HG03045 (cell line): ENCODE data around the gene MYCBP2.

Source experiments
- ATAC-seq: cut with Tn5 transposase; IDR thresholded peaks from one replicate; pipeline ENCODE4 v1.9.1; 2021; ENCODE audit warnings: mild to moderate bottlenecking, moderate library complexity; ENCODE audit not compliant: unreplicated experiment

The MYCBP2 gene

GRCh38 chr13:77124423-77124822 is 202.5 kb downstream of the MYCBP2 start:
- no peak for ATAC-seq

- ATAC-seq, result no peak
Measured at GRCh38 chr13:77118134-77118533, 208.8 kb downstream of the MYCBP2 start.

GRCh38 chr13:77114271-77114670 is 212.6 kb downstream of the MYCBP2 start:
- no peak for ATAC-seq

GRCh38 chr13:77113496-77113895 is 213.4 kb downstream of the MYCBP2 start:
- ATAC-seq, result no peak

GRCh38 chr13:77105051-77105450 is 221.8 kb downstream of the MYCBP2 start:
- ATAC-seq, result no peak

- ATAC-seq, result no peak
Measured at GRCh38 chr13:77099415-77099814, 227.5 kb downstream of the MYCBP2 start.

GRCh38 chr13:77095288-77095687 is 231.6 kb downstream of the MYCBP2 start:
- ATAC-seq, result no peak

GRCh38 chr13:77094773-77095172 is 232.1 kb downstream of the MYCBP2 start:
- no peak for ATAC-seq

GRCh38 chr13:77093735-77094134 is 233.2 kb downstream of the MYCBP2 start:
- no peak for ATAC-seq

- no peak for ATAC-seq
Measured at GRCh38 chr13:77084755-77085154, 242.1 kb downstream of the MYCBP2 start.

- no peak for ATAC-seq
Measured at GRCh38 chr13:77079902-77080413, 246.9 kb downstream of the MYCBP2 start.

GRCh38 chr13:77067519-77067918 is 259.4 kb downstream of the MYCBP2 start:
- no peak for ATAC-seq

- no peak for ATAC-seq
Measured at GRCh38 chr13:77065461-77066147, 261.3 kb downstream of the MYCBP2 start.

- no peak for ATAC-seq
Measured at GRCh38 chr13:77062097-77062496, 264.8 kb downstream of the MYCBP2 start.

GRCh38 chr13:77061362-77061761 is 265.5 kb downstream of the MYCBP2 start:
- no peak for ATAC-seq

GRCh38 chr13:77056886-77057285 is 270.0 kb downstream of the MYCBP2 start:
- no peak for ATAC-seq

GRCh38 chr13:77056382-77056781 is 270.5 kb downstream of the MYCBP2 start:
- ATAC-seq, result no peak

GRCh38 chr13:77055158-77055557 is 271.7 kb downstream of the MYCBP2 start:
- no peak for ATAC-seq

GRCh38 chr13:77053192-77053591 is 273.7 kb downstream of the MYCBP2 start:
- ATAC-seq, result no peak

- ATAC-seq, result no peak
Measured at GRCh38 chr13:77048681-77049080, 278.2 kb downstream of the MYCBP2 start.

- ATAC-seq, result no peak
Measured at GRCh38 chr13:77047649-77048343, 279.1 kb downstream of the MYCBP2 start.

GRCh38 chr13:77042566-77043177 is 284.2 kb downstream of the MYCBP2 start:
- ATAC-seq, result no peak
